MM.1S (cell line): Measurements from ENCODE around the gene SLC6A9.

Experiments
- CTCF ChIP-seq: fragments of 300-600 bp; sonication (generic); IDR thresholded peaks from 2 replicates; pipeline ENCODE4 v1.5.1; 2016; ENCODE audit warnings: antibody characterized with exemption, low read length, mixed read lengths
- EZH2 ChIP-seq: fragments of 300-600 bp; sonication (generic); optimal IDR thresholded peaks from 2 replicates; pipeline ENCODE3; 2017; ENCODE audit warnings: low read depth, mild to moderate bottlenecking, antibody characterized with exemption, low read length, mixed read lengths
- EZH2phosphoT487 ChIP-seq: fragments of 300-600 bp; sonication (generic); IDR thresholded peaks from 2 replicates; pipeline ENCODE4 v1.6.1; 2018; ENCODE audit warnings: antibody characterized with exemption, low read length

GRCh38 chr1:44002606-44003157, 28.6 kb downstream of the SLC6A9 start:
- TF ChIP-seq EZH2phosphoT487 (no peak), CTCF (no peak), EZH2 (no peak)
